ENCODE measurements around the gene C11orf52.

GRCh38 chr11:111938687-111939160, 20.0 kb downstream of the C11orf52 start:
- TF ChIP-seq POU2F2 (IDR thresholded peaks at IDR 0.05; ENCODE audit: low read depth, low read length) (no peak), POLR2A (IDR thresholded peaks at IDR 0.05; ENCODE audit: low read depth, low read length) (no peak), POLR2AphosphoS5 (IDR thresholded peaks at IDR 0.05; ENCODE audit: low read depth, low read length) (no peak), TAF1 (IDR thresholded peaks at IDR 0.05; ENCODE audit: low read depth, low read length) (no peak)
